SK-N-SH (cell line): ENCODE measurements around the gene ACER3. TPM values are rescaled to one million over a fixed set of nuclear protein-coding genes. Genes with fewer than 3 reads are reported as not detected.

ENCODE experiments used
- CTCF ChIA-PET: fragments of 300-600, 350-600 bp; formaldehyde crosslinking; extraction: SDS; loops from one replicate; lab custom pipeline; 2021; lab: Yijun Ruan, JAX
- POLR2A ChIA-PET: fragments of 350-600 bp; sonication (Branson Sonifier 250); formaldehyde crosslinking; extraction: SDS; loops from one replicate; lab custom pipeline; 2020; ENCODE audit warnings: antibody characterized with exemption, inconsistent platforms; lab: Yijun Ruan, JAX
- DNase-seq: peaks from one replicate; pipeline ENCODE4 v3.0.0; 2012
- H2AFZ ChIP-seq: fragments of 200-600 bp; sonication (generic); 2 replicates; pipeline ENCODE4 v1.8.1; 2016; ENCODE audit warnings: antibody characterized with exemption, mild to moderate bottlenecking, low read depth
- H3F3A ChIP-seq: fragments of 200-600 bp; sonication (generic); replicated peaks from 2 replicates; pipeline ENCODE3; 2016; ENCODE audit warnings: antibody characterized with exemption, mild to moderate bottlenecking; ENCODE audit not compliant: insufficient read depth
- H3K27ac ChIP-seq, 2 experiments: fragments of 200-500 bp in 1 of 2; fragments of 200-600 bp in 1 of 2; sonication (Bioruptor generic) in 1 of 2; sonication (generic), shearing (Covaris generic) in 1 of 2; 2 replicates each; pipeline versions ENCODE4 v1.5.1 to v1.6.1; 2014 to 2016; ENCODE audit warnings: low read depth in 2 of 2, inconsistent platforms in 1 of 2, low read length in 1 of 2, mild to moderate bottlenecking in 1 of 2, mixed read lengths in 1 of 2
- H3K27me3 ChIP-seq: fragments of 200-600 bp; sonication (generic), shearing (Covaris generic); 2 replicates; pipeline ENCODE4 v1.6.1; 2016; ENCODE audit warnings: mixed run types; ENCODE audit not compliant: insufficient read depth
- H3K36me3 ChIP-seq, 2 experiments: fragments of 200-500 bp in 1 of 2; fragments of 200-600 bp in 1 of 2; sonication (Bioruptor generic) in 1 of 2; sonication (generic) in 1 of 2; replicated peaks in 1 of 2; 2 replicates each; pipeline versions ENCODE3 to v1.5.1; 2014 to 2016; ENCODE audit warnings: low read length in 1 of 2, mild to moderate bottlenecking in 1 of 2; ENCODE audit not compliant: insufficient read depth in 2 of 2, control insufficient read depth in 1 of 2
- H3K4me1 ChIP-seq, 2 experiments: fragments of 200-500 bp in 1 of 2; fragments of 200-600 bp in 1 of 2; sonication (Bioruptor generic) in 1 of 2; sonication (generic), shearing (Covaris generic) in 1 of 2; 2 replicates each; pipeline versions ENCODE4 v1.5.1 to v1.6.1; 2014 to 2016; ENCODE audit warnings: low read depth in 1 of 2, low read length in 1 of 2, mixed run types in 1 of 2; ENCODE audit not compliant: insufficient read depth in 2 of 2, control insufficient read depth in 1 of 2
- H3K4me2 ChIP-seq: fragments of 200-600 bp; sonication (generic), shearing (Covaris generic); 2 replicates; pipeline ENCODE4 v1.6.1; 2017; ENCODE audit warnings: mixed run types
- H3K4me3 ChIP-seq, 2 experiments: fragments of 200-500 bp in 1 of 2; fragments of 200-600 bp in 1 of 2; sonication (Bioruptor generic) in 1 of 2; sonication (generic), shearing (Covaris generic) in 1 of 2; 2 replicates each; pipeline versions ENCODE4 v1.5.1 to v1.8.1; 2014 to 2016; ENCODE audit warnings: low read depth in 2 of 2, inconsistent platforms in 1 of 2, low read length in 1 of 2, mild to moderate bottlenecking in 1 of 2, mixed read lengths in 1 of 2, moderate library complexity in 1 of 2
- H3K79me2 ChIP-seq: fragments of 200-600 bp; sonication (generic); 2 replicates; pipeline ENCODE4 v1.8.1; 2017; ENCODE audit warnings: mild to moderate bottlenecking; ENCODE audit not compliant: insufficient read depth
- H3K9ac ChIP-seq: fragments of 200-600 bp; sonication (generic); 2 replicates; pipeline ENCODE4 v1.6.1; 2017; ENCODE audit warnings: mixed run types
- H3K9me2 ChIP-seq: fragments of 200-600 bp; sonication (generic); 2 replicates; pipeline ENCODE4 v1.6.1; 2017; ENCODE audit warnings: mixed run types
- H3K9me3 ChIP-seq: fragments of 200-600 bp; sonication (generic); 2 replicates; pipeline ENCODE4 v1.6.1; 2017; ENCODE audit warnings: mixed run types, mild to moderate bottlenecking, moderate library complexity
- H4K20me1 ChIP-seq: fragments of 200-600 bp; sonication (generic); 2 replicates; pipeline ENCODE4 v1.6.1; 2017; ENCODE audit warnings: mild to moderate bottlenecking, mixed run types; ENCODE audit not compliant: insufficient read depth
- CHD2 ChIP-seq: fragments of 150-350 bp; IDR thresholded peaks from 2 replicates; pipeline ENCODE4 v1.6.1; 2018; ENCODE audit warnings: low read length; ENCODE audit not compliant: partially characterized antibody
- CTCF ChIP-seq: fragments of 200-600 bp; sonication (generic); IDR thresholded peaks from 2 replicates; pipeline ENCODE4 v1.6.1; 2017; ENCODE audit warnings: antibody characterized with exemption, mild to moderate bottlenecking, moderate library complexity
- ELF1 ChIP-seq: IDR thresholded peaks from 2 replicates; pipeline ENCODE4 v1.4.0; 2012
- EP300 ChIP-seq, 2 experiments: IDR thresholded peaks; 2 replicates each; pipeline versions ENCODE4 v1.4.0 to v1.6.1; 2012; ENCODE audit warnings: borderline replicate concordance in 1 of 2, low read depth in 1 of 2, low read length in 1 of 2
- EZH2phosphoT487 ChIP-seq: fragments of 200-600 bp; sonication (generic); IDR thresholded peaks from 2 replicates; pipeline ENCODE4 v1.6.1; 2017; ENCODE audit warnings: low read depth, mixed run types, mild to moderate bottlenecking, antibody characterized with exemption, moderate library complexity, borderline replicate concordance
- FOXJ3 ChIP-seq: sonication (generic); formaldehyde crosslinking; IDR thresholded peaks from 2 replicates; pipeline ENCODE4 v1.5.1; 2020; ENCODE audit warnings: mild to moderate bottlenecking, missing genetic modification reagents
- FOXM1 ChIP-seq: IDR thresholded peaks from 2 replicates; pipeline ENCODE4 v1.4.0; 2012; ENCODE audit warnings: low read depth, mild to moderate bottlenecking
- GABPA ChIP-seq: IDR thresholded peaks from 2 replicates; pipeline ENCODE4 v1.4.0; 2012; ENCODE audit warnings: low read depth, mild to moderate bottlenecking
- GATA2 ChIP-seq: sonication (generic); formaldehyde crosslinking; IDR thresholded peaks from 2 replicates; pipeline ENCODE4 v1.5.0; 2020; ENCODE audit warnings: mild to moderate bottlenecking, missing genetic modification reagents
- JUND ChIP-seq: IDR thresholded peaks from 2 replicates; pipeline ENCODE4 v1.4.0; 2012
- MXI1 ChIP-seq: IDR thresholded peaks from 2 replicates; pipeline ENCODE4 v1.6.1; 2012; ENCODE audit warnings: mild to moderate bottlenecking, low read depth, low read length, improper control_type of control experiment
- NFIC ChIP-seq: IDR thresholded peaks from 2 replicates; pipeline ENCODE4 v1.4.0; 2012; ENCODE audit warnings: borderline replicate concordance
- NRF1 ChIP-seq: IDR thresholded peaks from 2 replicates; pipeline ENCODE4 v1.6.1; 2012; ENCODE audit warnings: low read depth, mild to moderate bottlenecking, low read length
- POLR2AphosphoS5 ChIP-seq: IDR thresholded peaks from 2 replicates; pipeline ENCODE4 v1.6.1; 2012; ENCODE audit warnings: low read depth, low read length
- RAD21 ChIP-seq: IDR thresholded peaks from 2 replicates; pipeline ENCODE4 v1.6.1; 2012; ENCODE audit warnings: mild to moderate bottlenecking, low read length
- RCOR1 ChIP-seq: fragments of 150-350 bp; IDR thresholded peaks from 2 replicates; pipeline ENCODE4 v1.6.1; 2017; ENCODE audit warnings: antibody characterized with exemption, low read length
- RFX5 ChIP-seq: IDR thresholded peaks from 2 replicates; pipeline ENCODE4 v1.6.1; 2012; ENCODE audit warnings: mild to moderate bottlenecking, improper control_type of control experiment, low read length
- RXRA ChIP-seq: IDR thresholded peaks from 2 replicates; pipeline ENCODE4 v1.4.0; 2012; ENCODE audit warnings: low read depth, mild to moderate bottlenecking, borderline replicate concordance
- SIN3A ChIP-seq: IDR thresholded peaks from 2 replicates; pipeline ENCODE4 v1.6.1; 2012; ENCODE audit warnings: low read depth, mild to moderate bottlenecking, low read length, moderate library complexity, borderline replicate concordance
- SMC3 ChIP-seq: IDR thresholded peaks from 2 replicates; pipeline ENCODE4 v1.6.1; 2012; ENCODE audit warnings: low read depth, low read length, improper control_type of control experiment
- TAF1 ChIP-seq: IDR thresholded peaks from 2 replicates; pipeline ENCODE4 v1.6.1; 2012; ENCODE audit warnings: low read depth, mild to moderate bottlenecking, low read length, moderate library complexity, borderline replicate concordance
- TCF12 ChIP-seq: IDR thresholded peaks from 2 replicates; pipeline ENCODE4 v1.4.0; 2012
- TEAD4 ChIP-seq: IDR thresholded peaks from 2 replicates; pipeline ENCODE4 v1.4.0; 2012; ENCODE audit warnings: mild to moderate bottlenecking, borderline replicate concordance; ENCODE audit not compliant: insufficient read depth
- WGBS: methylation state at CpG from one replicate; pipeline ENCODE4 v1.1.6; 2017; ENCODE audit warnings: low lambda C conversion rate; 5-methylcytosine and 5-hydroxymethylcytosine counted together
- polyA plus RNA-seq, 3 experiments: library from polyadenylated mRNA; depleted of rRNA; stranded (reverse); fragments of >200 nt; gene quantifications; 2 replicates each; pipeline ENCODE4 v1.2.3, GENCODE V29; 2012
- TF ChIP-seq, protein P1 (sequence below): IDR thresholded peaks from 2 replicates; pipeline ENCODE4; 2012
- TF ChIP-seq, protein P2 (sequence below): IDR thresholded peaks from 2 replicates; pipeline ENCODE4 v1.4.0; 2012; ENCODE audit warnings: low read depth, borderline replicate concordance
- TF ChIP-seq, protein P3 (sequence below): IDR thresholded peaks from 2 replicates; pipeline ENCODE4 v1.4.0; 2012; ENCODE audit warnings: low read depth, borderline replicate concordance
- TF ChIP-seq, protein P4 (sequence below): fragments of 150-350 bp; IDR thresholded peaks from 2 replicates; pipeline ENCODE4 v1.6.1; 2017; ENCODE audit warnings: antibody characterized with exemption, low read length, low read depth, borderline replicate concordance
- TF ChIP-seq, protein P5 (sequence below): fragments of 150-350 bp; IDR thresholded peaks from 2 replicates; pipeline ENCODE4 v1.6.1; 2016; ENCODE audit warnings: mild to moderate bottlenecking, low read depth, low read length

The ACER3 gene
- polyA plus RNA-seq, 1 of the 3 experiments (the other 2 are of a cell fraction), result 5.4 TPM

- Histone ChIP-seq H3K9me3 (no peaks in the 10 kb centered on the region), H3K4me2 (no peak overlapping the region), H3K27me3 (no peaks in the 10 kb centered on the region), H3K9ac (no peak overlapping the region), H3K4me3 (peak overlapping the region in 1 of 2 experiments; percentile 10; a peak in 1 of 4 replicates), H3K79me2 (no peaks in the 10 kb centered on the region), H2AFZ (no peak overlapping the region), H3K27ac (no peak overlapping the region), H3F3A (no peaks in the 10 kb centered on the region), H4K20me1 (no peaks in the 10 kb centered on the region; the same call in 1 of the 2 replicates), H3K9me2 (no peaks in the 10 kb centered on the region), H3K36me3 (no peaks in the 10 kb centered on the region), H3K4me1 (peaks cover 3 to 9% of the 10 kb centered on the region in 2 experiments; a peak in 2 of 4 replicates)
- peak; percentile 45 for DNase-seq
- POLR2A ChIA-PET, result interaction anchor here (0.9 kb wide), 1 partner anchor 16 kb away, joined by 3 read pairs; no protein-coding TSS in a partner anchor
- WGBS, result 27% methylated on average over 3 of the region's 3 CpGs
- CTCF ChIA-PET, result interaction anchor here (0.6 to 6.9 kb wide), 59 partner anchors 11 to 921 kb away, joined by 3 to 216 read pairs (median 5); partner anchors contain the start of genes B3GNT6 and TSKU
- TF ChIP-seq, protein P1, sequence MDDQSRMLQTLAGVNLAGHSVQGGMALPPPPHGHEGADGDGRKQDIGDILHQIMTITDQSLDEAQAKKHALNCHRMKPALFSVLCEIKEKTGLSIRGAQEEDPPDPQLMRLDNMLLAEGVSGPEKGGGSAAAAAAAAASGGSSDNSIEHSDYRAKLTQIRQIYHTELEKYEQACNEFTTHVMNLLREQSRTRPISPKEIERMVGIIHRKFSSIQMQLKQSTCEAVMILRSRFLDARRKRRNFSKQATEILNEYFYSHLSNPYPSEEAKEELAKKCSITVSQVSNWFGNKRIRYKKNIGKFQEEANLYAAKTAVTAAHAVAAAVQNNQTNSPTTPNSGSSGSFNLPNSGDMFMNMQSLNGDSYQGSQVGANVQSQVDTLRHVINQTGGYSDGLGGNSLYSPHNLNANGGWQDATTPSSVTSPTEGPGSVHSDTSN, result no peak
- TF ChIP-seq, protein P2, sequence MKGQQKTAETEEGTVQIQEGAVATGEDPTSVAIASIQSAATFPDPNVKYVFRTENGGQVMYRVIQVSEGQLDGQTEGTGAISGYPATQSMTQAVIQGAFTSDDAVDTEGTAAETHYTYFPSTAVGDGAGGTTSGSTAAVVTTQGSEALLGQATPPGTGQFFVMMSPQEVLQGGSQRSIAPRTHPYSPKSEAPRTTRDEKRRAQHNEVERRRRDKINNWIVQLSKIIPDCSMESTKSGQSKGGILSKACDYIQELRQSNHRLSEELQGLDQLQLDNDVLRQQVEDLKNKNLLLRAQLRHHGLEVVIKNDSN, result no peak
- TF ChIP-seq, protein P3, sequence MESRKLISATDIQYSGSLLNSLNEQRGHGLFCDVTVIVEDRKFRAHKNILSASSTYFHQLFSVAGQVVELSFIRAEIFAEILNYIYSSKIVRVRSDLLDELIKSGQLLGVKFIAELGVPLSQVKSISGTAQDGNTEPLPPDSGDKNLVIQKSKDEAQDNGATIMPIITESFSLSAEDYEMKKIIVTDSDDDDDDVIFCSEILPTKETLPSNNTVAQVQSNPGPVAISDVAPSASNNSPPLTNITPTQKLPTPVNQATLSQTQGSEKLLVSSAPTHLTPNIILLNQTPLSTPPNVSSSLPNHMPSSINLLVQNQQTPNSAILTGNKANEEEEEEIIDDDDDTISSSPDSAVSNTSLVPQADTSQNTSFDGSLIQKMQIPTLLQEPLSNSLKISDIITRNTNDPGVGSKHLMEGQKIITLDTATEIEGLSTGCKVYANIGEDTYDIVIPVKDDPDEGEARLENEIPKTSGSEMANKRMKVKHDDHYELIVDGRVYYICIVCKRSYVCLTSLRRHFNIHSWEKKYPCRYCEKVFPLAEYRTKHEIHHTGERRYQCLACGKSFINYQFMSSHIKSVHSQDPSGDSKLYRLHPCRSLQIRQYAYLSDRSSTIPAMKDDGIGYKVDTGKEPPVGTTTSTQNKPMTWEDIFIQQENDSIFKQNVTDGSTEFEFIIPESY, result no peak
- no peak for TF ChIP-seq EP300 (IDR thresholded peaks at IDR 0.05; ENCODE audit: borderline replicate concordance in 1 of 2, low read depth in 1 of 2, low read length in 1 of 2)
- no peak for TF ChIP-seq GATA2 (CRISPR knock-in tag)
- no peak for TF ChIP-seq EZH2phosphoT487
- TF ChIP-seq TAF1, result no peak
- no peak for TF ChIP-seq TEAD4
- TF ChIP-seq NRF1, result no peak
- TF ChIP-seq FOXM1, result no peak
- TF ChIP-seq TCF12, result no peak
- TF ChIP-seq POLR2AphosphoS5, result no peak
- no peak for TF ChIP-seq RCOR1
- no peak for TF ChIP-seq NFIC
- no peak for TF ChIP-seq MXI1
- TF ChIP-seq RXRA, result no peak
- TF ChIP-seq SMC3, result peak; percentile 73
- peak; percentile 86 for TF ChIP-seq RAD21
- TF ChIP-seq, protein P4, sequence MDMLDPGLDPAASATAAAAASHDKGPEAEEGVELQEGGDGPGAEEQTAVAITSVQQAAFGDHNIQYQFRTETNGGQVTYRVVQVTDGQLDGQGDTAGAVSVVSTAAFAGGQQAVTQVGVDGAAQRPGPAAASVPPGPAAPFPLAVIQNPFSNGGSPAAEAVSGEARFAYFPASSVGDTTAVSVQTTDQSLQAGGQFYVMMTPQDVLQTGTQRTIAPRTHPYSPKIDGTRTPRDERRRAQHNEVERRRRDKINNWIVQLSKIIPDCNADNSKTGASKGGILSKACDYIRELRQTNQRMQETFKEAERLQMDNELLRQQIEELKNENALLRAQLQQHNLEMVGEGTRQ, result no peak
- peak; percentile 85 for TF ChIP-seq CTCF
- TF ChIP-seq, protein P5, sequence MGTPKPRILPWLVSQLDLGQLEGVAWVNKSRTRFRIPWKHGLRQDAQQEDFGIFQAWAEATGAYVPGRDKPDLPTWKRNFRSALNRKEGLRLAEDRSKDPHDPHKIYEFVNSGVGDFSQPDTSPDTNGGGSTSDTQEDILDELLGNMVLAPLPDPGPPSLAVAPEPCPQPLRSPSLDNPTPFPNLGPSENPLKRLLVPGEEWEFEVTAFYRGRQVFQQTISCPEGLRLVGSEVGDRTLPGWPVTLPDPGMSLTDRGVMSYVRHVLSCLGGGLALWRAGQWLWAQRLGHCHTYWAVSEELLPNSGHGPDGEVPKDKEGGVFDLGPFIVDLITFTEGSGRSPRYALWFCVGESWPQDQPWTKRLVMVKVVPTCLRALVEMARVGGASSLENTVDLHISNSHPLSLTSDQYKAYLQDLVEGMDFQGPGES, result no peak
- no peak for TF ChIP-seq SIN3A
- TF ChIP-seq RFX5, result no peak
- TF ChIP-seq ELF1, result no peak
- no peak for TF ChIP-seq FOXJ3
- TF ChIP-seq CHD2, result peak; percentile 17
- TF ChIP-seq JUND, result no peak
- no peak for TF ChIP-seq GABPA
Observed at GRCh38 chr11:76918941-76919386, 58.2 kb downstream of the ACER3 start.
